Neural cell (in vitro differentiated cells): ENCODE data around the gene RDX. TPM values are rescaled to one million over a fixed set of nuclear protein-coding genes. Genes with fewer than 3 reads are reported as not detected.
A peak's percentile ranks its signal among the peaks of the same experiment; 100 is the strongest.
"Not testable (repeated sequence)": the region's sequence is repeated elsewhere in the genome, so short reads cannot be mapped to it uniquely, and the experiment has no call there.

ENCODE experiments used
- H2AFZ ChIP-seq: fragments of 200-600, 300-800 bp; sonication (generic), shearing (Covaris generic); 2 replicates; pipeline ENCODE4 v1.6.0; 2014; ENCODE audit warnings: low read depth, mild to moderate bottlenecking, antibody characterized with exemption, low read length, moderate library complexity
- H3F3A ChIP-seq: fragments of 200-600 bp; shearing (Covaris generic); 2 replicates; pipeline ENCODE4 v1.6.1; 2016; ENCODE audit warnings: mild to moderate bottlenecking, moderate library complexity, mixed read lengths, antibody characterized with exemption, low read length; ENCODE audit not compliant: insufficient read depth, poor library complexity, severe bottlenecking
- H3K27ac ChIP-seq: fragments of 200-600, 300-800 bp; sonication (generic), shearing (Covaris generic); 2 replicates; pipeline ENCODE4 v1.5.1; 2014; ENCODE audit warnings: mild to moderate bottlenecking, low read length, moderate library complexity
- H3K27me3 ChIP-seq: fragments of 300-800, 200-600 bp; sonication (generic), shearing (Covaris generic); 2 replicates; pipeline ENCODE4 v1.6.0; 2014; ENCODE audit warnings: mild to moderate bottlenecking, low read depth, low read length, moderate library complexity; ENCODE audit not compliant: insufficient read depth
- H3K36me3 ChIP-seq: fragments of 300-800, 200-600 bp; sonication (generic), shearing (Covaris generic); 2 replicates; pipeline ENCODE4 v1.5.1; 2014; ENCODE audit warnings: mild to moderate bottlenecking, antibody characterized with exemption, low read length, moderate library complexity; ENCODE audit not compliant: insufficient read depth
- H3K4me2 ChIP-seq: fragments of 300-800, 200-600 bp; sonication (generic), shearing (Covaris generic); 2 replicates; pipeline ENCODE4 v1.6.0; 2014; ENCODE audit warnings: mild to moderate bottlenecking, low read length
- H3K4me3 ChIP-seq: fragments of 300-800, 200-600 bp; sonication (generic), shearing (Covaris generic); 2 replicates; pipeline ENCODE4 v1.5.1; 2014; ENCODE audit warnings: mild to moderate bottlenecking, low read length, moderate library complexity
- H3K79me2 ChIP-seq: fragments of 200-600 bp; shearing (Covaris generic); replicated peaks from 2 replicates; pipeline ENCODE4 v1.6.0; 2014; ENCODE audit warnings: mild to moderate bottlenecking, low read length, moderate library complexity; ENCODE audit not compliant: insufficient read depth
- H3K9ac ChIP-seq: fragments of 300-800, 200-600 bp; sonication (generic), shearing (Covaris generic); 2 replicates; pipeline ENCODE4 v1.6.1; 2016; ENCODE audit warnings: mild to moderate bottlenecking, low read length, mixed read lengths
- H3K9me2 ChIP-seq: fragments of 200-600 bp; shearing (Covaris generic); 2 replicates; pipeline ENCODE4 v1.6.1; 2016; ENCODE audit warnings: mild to moderate bottlenecking, low read length, mixed read lengths; ENCODE audit not compliant: insufficient read depth
- H3K9me3 ChIP-seq: fragments of 200-600, 300-800 bp; sonication (generic), shearing (Covaris generic); 2 replicates; pipeline ENCODE4 v1.6.1; 2016; ENCODE audit warnings: mild to moderate bottlenecking, mixed run types, low read length, moderate library complexity, mixed read lengths
- H4K20me1 ChIP-seq: fragments of 200-600 bp; shearing (Covaris generic); 2 replicates; pipeline ENCODE4 v1.6.1; 2016; ENCODE audit warnings: mild to moderate bottlenecking, mixed run types; ENCODE audit not compliant: insufficient read depth
- CTCF ChIP-seq: fragments of 450-650 bp; IDR thresholded peaks from 2 replicates; pipeline ENCODE4 v1.5.1; 2014; ENCODE audit warnings: antibody characterized with exemption, mild to moderate bottlenecking, moderate library complexity; ENCODE audit not compliant: poor library complexity, severe bottlenecking
- EP300 ChIP-seq: fragments of 450-650 bp; conservative IDR thresholded peaks from 2 replicates; pipeline ENCODE4 v1.6.1; 2014; ENCODE audit warnings: antibody characterized with exemption, mild to moderate bottlenecking, moderate library complexity; ENCODE audit not compliant: poor library complexity, severe bottlenecking
- EZH2 ChIP-seq: fragments of 200-600, 300-800 bp; shearing (Covaris generic), sonication (generic); IDR thresholded peaks from 2 replicates; pipeline ENCODE4 v1.6.1; 2014; ENCODE audit warnings: antibody characterized with exemption, low read length, borderline replicate concordance, mild to moderate bottlenecking; ENCODE audit not compliant: insufficient read depth, poor library complexity, severe bottlenecking
- MXI1 ChIP-seq: fragments of 450-650 bp; conservative IDR thresholded peaks from 2 replicates; pipeline ENCODE4 v1.6.1; 2014; ENCODE audit warnings: antibody characterized with exemption, mild to moderate bottlenecking; ENCODE audit not compliant: poor library complexity, severe bottlenecking
- POLR2AphosphoS5 ChIP-seq: IDR thresholded peaks from 2 replicates; pipeline ENCODE4 v1.6.1; 2012
- RAD21 ChIP-seq: fragments of 450-650 bp; conservative IDR thresholded peaks from 2 replicates; pipeline ENCODE4 v1.6.1; 2014; ENCODE audit warnings: antibody characterized with exemption, mild to moderate bottlenecking, moderate library complexity
- SMC3 ChIP-seq: fragments of 450-650 bp; conservative IDR thresholded peaks from 2 replicates; pipeline ENCODE4 v1.6.1; 2014; ENCODE audit warnings: antibody characterized with exemption, mild to moderate bottlenecking, moderate library complexity; ENCODE audit not compliant: poor library complexity
- TAF1 ChIP-seq: IDR thresholded peaks from 2 replicates; pipeline ENCODE4 v1.6.1; 2012; ENCODE audit warnings: low read depth
- polyA plus RNA-seq: library from polyadenylated mRNA; depleted of rRNA; stranded (reverse); fragments of >200 nt; gene quantifications from 2 replicates; pipeline ENCODE4 v1.2.3, GENCODE V29; 2014
- TF ChIP-seq, protein P1 (sequence below): IDR thresholded peaks from 2 replicates; pipeline ENCODE4 v1.6.1; 2012; ENCODE audit warnings: borderline replicate concordance

Gene RDX
- polyA plus RNA-seq, 1 donor from 2014 or later = 39.0 TPM

GRCh38 chr11:110294509-110294908, 1.9 kb downstream of the RDX start:
- H3K27me3 ChIP-seq = no peaks in the 10 kb centered on the region
- peak overlapping the region; percentile 84 for H3K9ac ChIP-seq
- H3F3A ChIP-seq = no peaks in the 10 kb centered on the region
- H3K9me2 ChIP-seq = no peaks in the 10 kb centered on the region
- no peak overlapping the region for H3K27ac ChIP-seq
- no peak for TF ChIP-seq RAD21
- no peak for TF ChIP-seq EZH2
- TF ChIP-seq MXI1 = no peak
- TF ChIP-seq, protein P1, sequence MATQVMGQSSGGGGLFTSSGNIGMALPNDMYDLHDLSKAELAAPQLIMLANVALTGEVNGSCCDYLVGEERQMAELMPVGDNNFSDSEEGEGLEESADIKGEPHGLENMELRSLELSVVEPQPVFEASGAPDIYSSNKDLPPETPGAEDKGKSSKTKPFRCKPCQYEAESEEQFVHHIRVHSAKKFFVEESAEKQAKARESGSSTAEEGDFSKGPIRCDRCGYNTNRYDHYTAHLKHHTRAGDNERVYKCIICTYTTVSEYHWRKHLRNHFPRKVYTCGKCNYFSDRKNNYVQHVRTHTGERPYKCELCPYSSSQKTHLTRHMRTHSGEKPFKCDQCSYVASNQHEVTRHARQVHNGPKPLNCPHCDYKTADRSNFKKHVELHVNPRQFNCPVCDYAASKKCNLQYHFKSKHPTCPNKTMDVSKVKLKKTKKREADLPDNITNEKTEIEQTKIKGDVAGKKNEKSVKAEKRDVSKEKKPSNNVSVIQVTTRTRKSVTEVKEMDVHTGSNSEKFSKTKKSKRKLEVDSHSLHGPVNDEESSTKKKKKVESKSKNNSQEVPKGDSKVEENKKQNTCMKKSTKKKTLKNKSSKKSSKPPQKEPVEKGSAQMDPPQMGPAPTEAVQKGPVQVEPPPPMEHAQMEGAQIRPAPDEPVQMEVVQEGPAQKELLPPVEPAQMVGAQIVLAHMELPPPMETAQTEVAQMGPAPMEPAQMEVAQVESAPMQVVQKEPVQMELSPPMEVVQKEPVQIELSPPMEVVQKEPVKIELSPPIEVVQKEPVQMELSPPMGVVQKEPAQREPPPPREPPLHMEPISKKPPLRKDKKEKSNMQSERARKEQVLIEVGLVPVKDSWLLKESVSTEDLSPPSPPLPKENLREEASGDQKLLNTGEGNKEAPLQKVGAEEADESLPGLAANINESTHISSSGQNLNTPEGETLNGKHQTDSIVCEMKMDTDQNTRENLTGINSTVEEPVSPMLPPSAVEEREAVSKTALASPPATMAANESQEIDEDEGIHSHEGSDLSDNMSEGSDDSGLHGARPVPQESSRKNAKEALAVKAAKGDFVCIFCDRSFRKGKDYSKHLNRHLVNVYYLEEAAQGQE = no peak
- no peak for TF ChIP-seq SMC3
- TF ChIP-seq TAF1 = no peak
- TF ChIP-seq CTCF = no peak
- TF ChIP-seq EP300 = no peak
- TF ChIP-seq POLR2AphosphoS5 = no peak
- peak overlapping the region; percentile 83 for H3K4me2 ChIP-seq
- peaks cover 61% of the 10 kb centered on the region for H3K79me2 ChIP-seq
- peak overlapping the region; percentile 95 for H3K4me3 ChIP-seq
- H4K20me1 ChIP-seq = no peaks in the 10 kb centered on the region
- no peak overlapping the region for H2AFZ ChIP-seq
- H3K36me3 ChIP-seq = no peaks in the 10 kb centered on the region
- no peaks in the 10 kb centered on the region for H3K9me3 ChIP-seq

- H3K4me3 ChIP-seq = peak overlapping the region; percentile 23
- no peak overlapping the region for H3K9ac ChIP-seq
- no peak overlapping the region for H3K4me2 ChIP-seq
- no peaks in the 10 kb centered on the region for H3F3A ChIP-seq
- peaks cover 72% of the 10 kb centered on the region for H3K79me2 ChIP-seq
- H3K36me3 ChIP-seq = no peaks in the 10 kb centered on the region
- TF ChIP-seq SMC3 = no peak
- TF ChIP-seq TAF1 = no peak
- no peak for TF ChIP-seq RAD21
- TF ChIP-seq MXI1 = no peak
- TF ChIP-seq, protein P1 = no peak
- TF ChIP-seq EZH2 = no peak
- TF ChIP-seq CTCF = no peak
- no peak for TF ChIP-seq EP300
- TF ChIP-seq POLR2AphosphoS5 = no peak
- no peak overlapping the region for H3K27ac ChIP-seq
- no peak overlapping the region for H2AFZ ChIP-seq
- H3K27me3 ChIP-seq = no peaks in the 10 kb centered on the region
- no peaks in the 10 kb centered on the region for H3K9me3 ChIP-seq
- no peaks in the 10 kb centered on the region for H4K20me1 ChIP-seq
- H3K9me2 ChIP-seq = no peaks in the 10 kb centered on the region
Measured at GRCh38 chr11:110293389-110293788, 3.0 kb downstream of the RDX start.

DNA sequence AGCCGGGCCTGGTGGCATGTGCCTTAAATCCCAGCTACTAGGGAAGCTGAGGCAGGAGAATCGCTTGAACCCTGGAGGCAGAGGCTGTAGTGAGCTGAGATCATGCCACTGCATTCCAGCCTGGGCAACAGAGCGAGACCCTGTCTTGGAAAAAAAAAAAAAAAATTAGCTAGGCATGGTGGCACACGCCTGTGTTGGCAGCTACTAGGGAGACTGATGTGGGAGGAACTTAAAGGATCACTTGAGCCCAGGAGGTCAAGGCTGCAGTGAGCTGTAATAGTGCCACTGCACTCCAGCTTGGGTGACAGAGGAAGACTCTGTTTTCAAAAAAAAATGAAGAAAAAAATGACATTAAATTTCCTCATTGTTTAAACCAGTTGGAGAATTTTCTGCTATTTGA, 4.3 kb downstream of the RDX start:
- H3K9me2 ChIP-seq, H3K27me3 ChIP-seq, H3K9ac ChIP-seq, H3K36me3 ChIP-seq, H3K9me3 ChIP-seq, H4K20me1 ChIP-seq, H3K27ac ChIP-seq, H3K4me2 ChIP-seq, H3F3A ChIP-seq, H3K4me3 ChIP-seq, H2AFZ ChIP-seq: not testable (repeated sequence)
- H3K79me2 ChIP-seq = peaks cover 75% of the 10 kb centered on the region
